Panc1 (cell line): ENCODE data around the gene ZNF440. TPM values are rescaled to one million over a fixed set of nuclear protein-coding genes. Genes with fewer than 3 reads are reported as not detected.
"Not testable (repeated sequence)": the region's sequence is repeated elsewhere in the genome, so short reads cannot be mapped to it uniquely, and the experiment has no call there.

Experiments
- ATAC-seq: fragments of 200-7000 bp; cut with Tn5 transposase; 2 replicates; pipeline ENCODE4 v1.9.1; 2020; ENCODE audit warnings: mild to moderate bottlenecking, moderate library complexity
- BruUV-seq: library from RNA; stranded (reverse); fragments of 400-500 nt; replicated peaks from 2 replicates; lab custom pipeline; 2021; lab: Mats Ljungman, UMichigan
- CTCF ChIA-PET: fragments of 300-600 bp; sonication (Branson Sonifier 250); formaldehyde crosslinking; loops from one replicate; lab custom pipeline; 2022; ENCODE audit warnings: antibody characterized with exemption; lab: Charles Lee
- POLR2A ChIA-PET: fragments of 300-600 bp; sonication (Branson Sonifier 250); formaldehyde crosslinking; loops from one replicate; lab custom pipeline; 2022; ENCODE audit warnings: antibody characterized with exemption; lab: Charles Lee
- DNase-seq: peaks from one replicate; pipeline ENCODE4 v3.0.0-alpha.2; 2010; ENCODE audit warnings: low read depth, low spot score
- H3K27ac ChIP-seq: 2 replicates; pipeline ENCODE4 v1.5.1; 2011; ENCODE audit warnings: mild to moderate bottlenecking, low read length, inconsistent platforms
- H3K27me3 ChIP-seq: fragments of 200-500 bp; sonication (Bioruptor generic); 2 replicates; pipeline ENCODE4 v1.6.0; 2014; ENCODE audit warnings: low read length, inconsistent platforms; ENCODE audit not compliant: control insufficient read depth, insufficient read depth
- H3K36me3 ChIP-seq: fragments of 200-500 bp; sonication (Bioruptor generic); 2 replicates; pipeline ENCODE4 v1.5.1; 2014; ENCODE audit warnings: inconsistent platforms, mild to moderate bottlenecking, low read length, moderate library complexity; ENCODE audit not compliant: control insufficient read depth, insufficient read depth
- H3K4me1 ChIP-seq: 2 replicates; pipeline ENCODE4 v1.5.1; 2011; ENCODE audit warnings: inconsistent platforms, mild to moderate bottlenecking, low read length, moderate library complexity; ENCODE audit not compliant: control insufficient read depth, insufficient read depth
- H3K4me3 ChIP-seq, 2 experiments: 2 replicates each; pipeline ENCODE4 v1.5.1; 2011 to 2012; ENCODE audit warnings: low read depth in 2 of 2, low read length in 2 of 2, mild to moderate bottlenecking in 2 of 2, inconsistent platforms in 1 of 2, moderate library complexity in 1 of 2
- H3K9me3 ChIP-seq: fragments of 200-500 bp; sonication (Bioruptor generic); 2 replicates; pipeline ENCODE4 v1.5.1; 2014; ENCODE audit warnings: low read depth, mild to moderate bottlenecking, inconsistent platforms, low read length, moderate library complexity; ENCODE audit not compliant: control insufficient read depth, insufficient read depth
- CTCF ChIP-seq: fragments of 450-650 bp; IDR thresholded peaks from 2 replicates; pipeline ENCODE4 v1.5.1; 2017; ENCODE audit warnings: mild to moderate bottlenecking
- POLR2AphosphoS5 ChIP-seq: IDR thresholded peaks from 2 replicates; pipeline ENCODE4 v1.6.1; 2012; ENCODE audit warnings: mild to moderate bottlenecking, low read depth, low read length, moderate library complexity
- SIN3A ChIP-seq: IDR thresholded peaks from 2 replicates; pipeline ENCODE4 v1.6.1; 2012; ENCODE audit warnings: low read depth, mild to moderate bottlenecking, low read length, moderate library complexity, borderline replicate concordance; ENCODE audit not compliant: insufficient read depth
- TCF7L2 ChIP-seq: IDR thresholded peaks from 2 replicates; pipeline ENCODE4 v1.6.1; 2011; ENCODE audit warnings: mild to moderate bottlenecking, low read depth, low read length, inconsistent platforms
- in situ Hi-C: cut with HindIII; loops from 2 replicates; pipeline ENCODE4 v1.10.0; 2016; ENCODE audit warnings: low sequenced_read_pairs, low pct_unique_long_range_greater_than_20kb
- intact Hi-C: fragments of 100-400 bp; cut with micrococcal nuclease; formaldehyde crosslinking; loops from one replicate; pipeline ENCODE4 v1.10.0; 2022; ENCODE audit not compliant: unreplicated experiment
- total RNA-seq: library from RNA; stranded (reverse); gene quantifications from one replicate; pipeline ENCODE4 v1.2.1, GENCODE V29; 2021; ENCODE audit not compliant: unreplicated experiment
- TF ChIP-seq, protein P1 (sequence below), 2 experiments: IDR thresholded peaks; 2 replicates each; pipeline ENCODE4 v1.6.1; 2011 to 2012; ENCODE audit warnings: low read depth in 2 of 2, control low read depth in 1 of 2, low read length in 1 of 2, mild to moderate bottlenecking in 1 of 2, moderate library complexity in 1 of 2; ENCODE audit not compliant: insufficient read depth in 1 of 2

Gene ZNF440
- total RNA-seq, 1 experiment from 2014 or later = 12.9 TPM

- H3K27me3 ChIP-seq = no peaks in the 10 kb centered on the region
- TF ChIP-seq, protein P1, sequence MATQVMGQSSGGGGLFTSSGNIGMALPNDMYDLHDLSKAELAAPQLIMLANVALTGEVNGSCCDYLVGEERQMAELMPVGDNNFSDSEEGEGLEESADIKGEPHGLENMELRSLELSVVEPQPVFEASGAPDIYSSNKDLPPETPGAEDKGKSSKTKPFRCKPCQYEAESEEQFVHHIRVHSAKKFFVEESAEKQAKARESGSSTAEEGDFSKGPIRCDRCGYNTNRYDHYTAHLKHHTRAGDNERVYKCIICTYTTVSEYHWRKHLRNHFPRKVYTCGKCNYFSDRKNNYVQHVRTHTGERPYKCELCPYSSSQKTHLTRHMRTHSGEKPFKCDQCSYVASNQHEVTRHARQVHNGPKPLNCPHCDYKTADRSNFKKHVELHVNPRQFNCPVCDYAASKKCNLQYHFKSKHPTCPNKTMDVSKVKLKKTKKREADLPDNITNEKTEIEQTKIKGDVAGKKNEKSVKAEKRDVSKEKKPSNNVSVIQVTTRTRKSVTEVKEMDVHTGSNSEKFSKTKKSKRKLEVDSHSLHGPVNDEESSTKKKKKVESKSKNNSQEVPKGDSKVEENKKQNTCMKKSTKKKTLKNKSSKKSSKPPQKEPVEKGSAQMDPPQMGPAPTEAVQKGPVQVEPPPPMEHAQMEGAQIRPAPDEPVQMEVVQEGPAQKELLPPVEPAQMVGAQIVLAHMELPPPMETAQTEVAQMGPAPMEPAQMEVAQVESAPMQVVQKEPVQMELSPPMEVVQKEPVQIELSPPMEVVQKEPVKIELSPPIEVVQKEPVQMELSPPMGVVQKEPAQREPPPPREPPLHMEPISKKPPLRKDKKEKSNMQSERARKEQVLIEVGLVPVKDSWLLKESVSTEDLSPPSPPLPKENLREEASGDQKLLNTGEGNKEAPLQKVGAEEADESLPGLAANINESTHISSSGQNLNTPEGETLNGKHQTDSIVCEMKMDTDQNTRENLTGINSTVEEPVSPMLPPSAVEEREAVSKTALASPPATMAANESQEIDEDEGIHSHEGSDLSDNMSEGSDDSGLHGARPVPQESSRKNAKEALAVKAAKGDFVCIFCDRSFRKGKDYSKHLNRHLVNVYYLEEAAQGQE (IDR thresholded peaks at IDR 0.05; ENCODE audit: insufficient read depth in 1 of 2, low read depth in 2 of 2, low read length in 1 of 2) = no peak
- TF ChIP-seq TCF7L2 (no peak), CTCF (no peak), SIN3A (no peak), POLR2AphosphoS5 (no peak)
- no TSS peak for BruUV-seq
- DNase-seq (no peak), ATAC-seq (no peak)
- no peaks in the 10 kb centered on the region for H3K36me3 ChIP-seq
- no peaks in the 10 kb centered on the region for H3K9me3 ChIP-seq
- H3K4me1 ChIP-seq = no peaks in the 10 kb centered on the region
- intact Hi-C loops (no loop called here), in situ Hi-C loops (no loop called here)
- no peak overlapping the region for H3K4me3 ChIP-seq
- CTCF ChIA-PET = no interaction called here
- no peak overlapping the region for H3K27ac ChIP-seq
- POLR2A ChIA-PET = no interaction called here
Measured at GRCh38 chr19:11843722-11844121, 29.6 kb downstream of the ZNF440 start.

- H3K4me1 ChIP-seq, DNase-seq, H3K36me3 ChIP-seq, H3K27ac ChIP-seq, in situ Hi-C loops, POLR2A ChIA-PET, BruUV-seq, intact Hi-C loops, CTCF ChIA-PET, H3K27me3 ChIP-seq, H3K4me3 ChIP-seq, H3K9me3 ChIP-seq: not testable (repeated sequence)
- ATAC-seq = peak; percentile 55; the same call in 1 of the 2 replicates
Measured at GRCh38 chr19:11847615-11848014, 33.5 kb downstream of the ZNF440 start.

DNA sequence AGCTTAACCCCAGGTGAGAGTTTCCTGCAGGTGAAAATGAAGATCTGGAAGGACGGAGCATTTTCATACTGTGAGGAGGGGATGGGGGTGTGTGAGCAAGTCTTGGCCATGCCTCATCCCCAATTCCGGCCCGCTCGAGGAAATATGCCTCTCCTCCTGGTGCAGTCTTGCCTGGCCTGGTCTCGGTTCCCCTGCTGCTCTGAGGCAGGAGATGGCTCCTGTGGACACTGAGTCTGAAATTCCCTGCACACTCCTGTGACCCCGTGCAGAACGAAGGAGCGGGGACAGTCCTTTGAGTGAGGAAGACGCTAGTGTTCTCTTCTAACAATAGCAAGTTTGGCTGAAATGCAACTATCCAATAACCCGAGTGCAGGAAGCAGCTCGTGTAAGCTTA is 34.1 kb downstream of the ZNF440 start:
- peak; percentile 46 for ATAC-seq
- no peaks in the 10 kb centered on the region for H3K27me3 ChIP-seq
- DNase-seq = no peak
- intact Hi-C loops (no loop called here), in situ Hi-C loops (no loop called here)
- peak overlapping the region; percentile 61 to 74 for H3K4me3 ChIP-seq
- H3K9me3 ChIP-seq = no peaks in the 10 kb centered on the region
- TF ChIP-seq SIN3A (no peak), TCF7L2 (no peak), POLR2AphosphoS5 (no peak), CTCF (no peak)
- TF ChIP-seq, protein P1 (IDR thresholded peaks at IDR 0.05; ENCODE audit: insufficient read depth in 1 of 2, low read depth in 2 of 2, low read length in 1 of 2) = no peak
- ChIA-PET CTCF (no interaction called here), POLR2A (no interaction called here)
- no peaks in the 10 kb centered on the region for H3K4me1 ChIP-seq
- H3K27ac ChIP-seq = no peak overlapping the region; the same call in 1 of the 2 replicates
- BruUV-seq = no TSS peak
- no peaks in the 10 kb centered on the region for H3K36me3 ChIP-seq
